Dermis blood vessel endothelial cell (primary cell): ENCODE results near the gene ROBO1. TPM values are rescaled to one million over a fixed set of nuclear protein-coding genes. Genes with fewer than 3 reads are reported as not detected.
A peak's percentile ranks its signal among the peaks of the same experiment; 100 is the strongest.

Experiments
- DNase-seq: peaks from one replicate; pipeline ENCODE4 v3.0.0; 2010
- total RNA-seq: library from RNA; depleted of rRNA; stranded (reverse); fragments of >200 nt; gene quantifications from 2 replicates; pipeline ENCODE4 v1.2.3, GENCODE V29; 2014

ROBO1 gene
- total RNA-seq, 1 donor from 2014 or later: 1.0 TPM

DNA sequence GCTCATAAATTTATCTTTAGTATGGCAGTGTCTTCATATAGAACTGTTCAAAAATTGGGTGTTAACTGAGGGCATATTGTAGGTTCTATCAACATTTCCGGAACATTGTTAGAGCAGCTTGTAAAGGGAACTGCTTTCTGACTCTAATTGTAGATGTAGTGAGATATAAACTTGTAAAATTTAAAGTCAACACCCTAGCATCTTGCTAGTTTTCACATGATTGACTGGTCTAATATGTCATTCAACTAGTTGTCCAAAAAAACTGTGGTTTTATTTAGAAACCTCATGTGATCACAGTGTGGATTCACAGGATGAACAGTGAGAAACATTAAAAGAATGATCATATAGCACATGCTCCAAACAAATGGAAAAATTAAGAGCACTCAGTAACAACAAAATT is 607.4 kb downstream of the ROBO1 start:
- DNase-seq: no peak

DNA sequence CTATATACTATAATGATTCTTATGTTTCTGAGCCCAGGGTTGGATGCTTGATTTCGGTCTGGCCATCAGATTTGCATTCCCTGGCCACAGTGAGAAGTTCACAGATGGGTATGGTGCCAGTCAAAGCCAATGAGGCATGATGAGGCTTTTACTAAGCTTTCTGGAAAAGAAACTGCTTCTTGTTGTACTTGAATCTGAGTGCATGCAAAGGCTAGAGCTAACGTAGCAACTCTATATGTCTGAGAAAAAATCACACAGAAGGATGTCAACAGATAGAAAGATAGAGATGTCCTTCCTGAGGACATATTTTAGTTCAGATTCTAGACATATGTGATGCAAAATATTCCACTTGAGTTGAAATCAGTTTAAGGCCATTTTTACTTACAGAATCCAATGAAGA is 608.1 kb downstream of the ROBO1 start:
- no peak for DNase-seq

DNA sequence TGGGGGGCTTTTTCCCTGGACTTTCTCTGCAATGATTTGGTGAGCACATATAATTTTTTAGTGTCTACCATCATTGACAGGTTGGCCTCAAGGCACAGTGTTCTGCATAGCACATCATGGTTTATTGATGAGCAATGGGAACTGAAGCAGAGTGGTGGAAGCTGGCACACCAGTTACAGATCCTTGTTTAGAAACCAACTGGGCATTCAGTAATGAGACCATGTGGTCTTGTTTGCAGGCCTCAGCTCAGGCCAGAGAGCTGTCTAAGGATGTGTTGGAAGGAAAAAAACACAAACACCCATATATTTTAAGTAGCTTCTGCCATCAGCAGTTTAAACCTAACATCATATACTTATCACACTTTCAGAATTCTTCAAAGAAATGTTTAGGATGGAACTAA is 610.6 kb downstream of the ROBO1 start:
- no peak for DNase-seq

DNA sequence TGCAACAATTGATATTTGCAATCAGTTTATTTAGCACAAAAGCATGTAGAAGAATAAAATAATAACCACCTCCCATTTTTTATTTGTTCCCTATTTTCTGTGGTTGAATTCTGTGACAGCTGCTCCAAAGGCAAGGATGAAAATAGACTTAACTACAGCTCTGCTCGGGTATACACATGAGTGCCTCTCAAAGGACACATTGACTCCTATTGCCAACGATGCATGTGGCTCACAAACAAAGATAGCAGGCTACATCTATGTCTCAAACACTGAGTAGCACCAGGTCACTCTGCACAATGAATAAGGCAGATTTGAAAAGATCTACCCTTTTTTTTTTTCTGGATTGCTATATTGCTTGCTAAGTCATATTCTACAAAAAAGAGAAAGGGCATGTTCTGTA is 612.9 kb downstream of the ROBO1 start:
- DNase-seq: no peak

DNA sequence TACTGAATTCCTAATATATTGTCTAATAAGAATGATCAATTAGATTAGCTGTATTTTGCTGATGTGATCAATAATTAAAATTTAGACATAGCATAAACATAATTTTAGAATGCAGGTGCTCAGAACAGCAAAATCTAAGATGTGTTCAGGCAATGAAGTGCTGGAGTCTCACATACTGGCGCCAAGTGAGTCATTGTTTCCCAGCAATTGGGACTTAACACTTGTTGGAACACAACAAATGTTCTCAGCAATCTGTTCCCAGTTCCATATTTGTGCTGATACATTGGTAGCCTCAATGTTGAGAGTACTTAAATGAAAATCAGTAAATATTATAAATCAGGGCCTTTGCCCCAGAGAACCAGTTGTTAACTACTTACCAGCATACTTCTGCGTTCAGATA is 619.0 kb downstream of the ROBO1 start:
- no peak for DNase-seq

DNA sequence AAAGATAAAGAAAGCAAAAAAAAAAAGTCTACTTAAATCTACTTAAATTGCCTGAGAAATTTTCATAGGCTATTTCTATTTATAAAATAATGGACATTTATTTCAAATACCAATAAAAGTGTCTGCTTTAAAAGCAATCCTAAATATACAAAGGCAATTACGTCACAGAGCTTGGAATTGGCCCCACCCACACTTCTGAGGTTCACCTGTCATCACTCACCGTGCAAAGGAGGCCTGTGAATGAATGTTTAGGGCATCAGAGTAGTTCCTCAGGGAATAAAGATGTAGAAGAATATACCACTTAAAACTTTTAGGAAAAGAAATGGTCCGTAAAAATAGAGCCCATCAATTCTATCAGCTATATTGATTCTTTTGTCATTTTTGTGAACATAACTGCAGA is 621.8 kb downstream of the ROBO1 start:
- no peak for DNase-seq

DNA sequence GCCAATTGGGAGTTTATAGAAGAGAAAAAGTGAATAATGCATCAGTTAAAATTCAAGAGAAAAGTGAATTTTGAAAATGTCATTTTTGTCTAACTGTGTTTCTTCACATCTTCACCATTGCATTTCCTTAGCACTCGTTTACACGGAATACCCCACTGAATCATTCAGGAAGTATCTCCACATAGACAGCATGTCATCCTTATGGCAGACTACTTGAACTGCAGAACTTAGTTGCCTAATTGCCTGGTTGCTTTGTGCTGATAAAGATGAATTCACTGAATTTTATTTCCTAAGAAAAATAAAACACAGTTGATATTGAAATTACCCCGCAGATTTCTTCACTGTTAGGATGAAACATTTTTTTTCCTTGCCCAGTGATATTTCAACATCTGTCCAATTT is 627.1 kb downstream of the ROBO1 start:
- no peak for DNase-seq

DNA sequence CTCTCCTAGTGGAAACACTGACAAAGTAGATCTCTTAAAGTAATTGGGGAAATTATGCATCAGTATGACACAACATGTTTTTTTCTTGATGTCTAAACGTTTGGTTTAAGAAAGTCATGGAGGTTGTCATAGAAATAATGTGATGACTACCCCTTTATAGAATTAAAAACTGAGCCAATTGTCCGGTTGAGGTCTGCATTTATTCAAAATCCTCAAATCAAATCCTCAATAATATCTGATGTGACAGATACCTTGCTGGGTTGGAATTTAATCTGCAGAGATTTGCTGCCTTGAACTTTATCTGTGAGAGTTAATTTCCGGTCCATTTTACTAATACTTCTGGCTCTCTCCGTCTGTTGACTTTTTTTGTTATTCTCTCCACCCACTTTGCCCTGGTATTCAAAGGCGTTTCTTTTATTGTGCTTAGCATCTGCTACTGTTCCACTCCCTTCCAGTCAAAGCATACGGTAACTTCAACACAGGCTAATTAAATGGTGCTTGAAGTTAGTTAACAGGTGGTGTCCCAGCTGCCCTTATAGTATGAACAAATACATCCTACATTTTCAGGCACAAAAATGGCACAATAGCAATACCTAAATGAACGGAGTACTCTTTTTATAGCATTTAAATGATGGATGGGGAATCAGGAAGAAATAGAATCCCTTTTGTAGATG is 628.3 kb downstream of the ROBO1 start:
- no peak for DNase-seq

DNA sequence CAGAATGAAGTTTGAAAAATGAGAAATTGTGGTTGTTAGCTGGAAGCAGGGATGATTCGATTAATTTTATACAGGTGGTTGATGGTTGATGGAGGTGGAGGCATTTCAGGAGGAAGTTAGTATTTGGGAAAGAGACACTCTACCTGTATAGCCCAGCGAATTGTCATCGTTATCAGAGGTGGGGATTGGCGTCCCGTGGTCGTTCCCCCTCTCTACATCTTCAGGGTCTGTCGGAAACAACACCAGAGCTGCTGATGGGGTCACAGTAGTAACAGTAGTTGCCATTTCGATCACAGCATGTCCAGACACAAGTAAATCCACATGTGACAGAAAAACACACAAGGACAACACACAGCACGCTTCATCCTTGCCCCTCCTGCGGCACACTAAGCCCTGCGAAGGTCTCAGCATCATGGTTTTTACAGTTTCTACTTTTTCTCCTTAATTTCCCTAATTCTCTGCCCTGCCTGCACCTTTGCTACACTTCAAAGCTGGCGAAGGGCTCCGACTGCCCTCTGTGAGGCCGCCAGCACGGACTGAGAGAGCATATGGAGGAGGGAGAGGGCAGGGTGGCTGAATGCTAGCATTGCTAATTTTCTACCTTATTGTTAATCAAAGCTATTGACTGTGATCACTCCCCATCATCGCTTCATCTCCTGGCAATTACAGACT is 642.3 kb downstream of the ROBO1 start:
- DNase-seq: no peak

DNA sequence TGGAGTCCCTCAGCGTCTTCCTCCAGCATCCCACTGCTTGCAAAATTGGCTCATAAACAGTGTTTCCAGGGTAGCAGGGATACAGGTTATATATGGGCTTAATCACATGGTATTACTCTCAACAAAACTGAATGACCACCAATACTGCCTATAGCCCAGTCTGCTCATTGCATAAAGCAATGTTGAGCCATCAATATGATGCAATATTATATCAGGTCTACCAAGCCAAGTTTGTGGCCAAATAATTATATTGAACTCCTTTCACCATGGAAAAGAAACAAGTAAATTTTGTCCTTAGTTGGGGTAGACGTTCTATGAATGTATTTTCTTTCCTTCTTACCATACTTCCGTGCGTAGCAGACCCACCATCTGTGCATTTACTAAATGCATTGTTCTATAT is 652.3 kb downstream of the ROBO1 start:
- no peak for DNase-seq

DNA sequence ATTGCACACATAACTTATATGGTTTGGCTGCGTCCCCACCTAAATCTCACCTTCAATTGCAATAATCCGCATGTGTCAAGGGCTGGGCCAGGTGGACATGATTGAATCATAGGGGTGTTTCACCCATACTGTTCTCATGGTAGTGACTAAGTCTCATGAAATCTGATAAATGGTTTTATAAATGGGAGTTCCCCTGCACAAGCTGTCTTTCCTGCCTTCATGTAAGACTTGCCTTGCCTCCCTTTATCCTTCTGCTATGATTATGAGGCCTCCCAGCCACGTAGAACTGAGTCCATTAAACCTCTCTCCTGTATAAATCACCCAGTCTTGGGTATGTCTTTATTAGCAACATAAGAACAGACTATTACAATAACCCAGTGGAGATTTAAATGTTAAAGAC is 653.9 kb downstream of the ROBO1 start:
- DNase-seq: no peak

DNA sequence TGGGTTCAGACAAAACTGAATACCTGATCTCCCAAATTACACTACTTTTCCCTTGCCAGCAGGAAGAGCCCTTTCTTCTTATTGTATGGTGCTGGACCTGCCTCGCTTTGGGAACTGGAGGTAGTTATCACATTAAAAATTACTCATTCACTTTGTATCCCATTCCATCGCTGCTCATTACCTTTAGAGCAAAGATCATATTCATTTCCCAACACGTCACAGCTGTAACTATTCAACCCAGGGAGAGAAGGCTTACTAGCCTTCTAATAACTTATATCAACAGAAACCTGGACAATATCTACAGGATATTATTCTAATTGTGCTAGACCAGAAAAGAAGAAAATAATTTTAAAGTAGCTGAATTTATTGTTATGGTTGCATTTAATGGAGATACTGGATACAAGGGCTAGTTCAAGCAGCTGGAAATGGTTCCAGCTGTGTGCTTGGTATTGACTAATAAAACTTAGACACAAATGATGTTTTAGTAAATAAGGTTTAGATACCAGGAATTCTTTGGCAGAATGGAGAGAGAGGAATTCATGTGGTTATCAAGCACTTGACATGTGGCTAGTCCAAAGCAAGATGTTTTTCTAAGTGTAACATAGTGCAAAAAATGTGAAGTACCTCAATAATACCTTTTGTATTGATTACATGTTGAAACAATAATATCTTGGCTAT is 656.3 kb downstream of the ROBO1 start:
- DNase-seq: no peak

DNA sequence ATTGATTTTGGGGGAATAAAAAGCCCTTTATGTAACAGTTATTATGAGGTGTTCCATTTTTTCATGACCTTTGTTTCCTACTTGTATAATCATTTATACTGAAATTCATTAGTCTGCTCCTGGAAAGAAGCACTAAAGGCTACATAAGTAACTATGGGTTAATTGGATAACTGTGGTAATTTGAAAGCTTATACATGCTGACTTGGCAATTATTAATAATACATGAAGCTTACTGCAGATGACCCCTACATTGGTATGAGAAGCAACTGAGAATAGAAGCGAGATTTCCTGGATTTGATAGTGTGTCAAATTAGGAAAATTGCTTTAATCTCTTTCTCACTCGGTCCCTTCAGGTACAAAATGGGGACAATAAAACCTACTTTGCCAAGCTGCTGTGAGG is 658.0 kb downstream of the ROBO1 start:
- DNase-seq: no peak

DNA sequence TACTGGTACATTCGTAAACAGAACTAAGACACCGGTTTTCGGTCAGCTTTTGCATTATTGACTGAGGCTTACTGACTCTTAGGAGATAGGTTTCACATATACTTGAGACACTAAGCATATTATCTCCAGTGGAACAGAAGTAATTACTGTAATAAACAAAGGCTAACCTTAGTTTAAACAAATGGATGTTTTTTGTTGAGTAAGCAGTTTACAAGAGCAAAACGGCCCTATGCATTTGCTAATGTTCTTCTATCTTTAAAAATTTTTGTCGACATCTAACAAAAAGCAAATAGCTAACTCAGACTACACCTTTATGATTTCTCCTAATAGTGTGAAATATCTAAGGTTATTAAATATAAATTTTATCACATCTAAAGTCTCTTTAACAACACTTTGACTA is 664.5 kb downstream of the ROBO1 start:
- DNase-seq: no peak

DNA sequence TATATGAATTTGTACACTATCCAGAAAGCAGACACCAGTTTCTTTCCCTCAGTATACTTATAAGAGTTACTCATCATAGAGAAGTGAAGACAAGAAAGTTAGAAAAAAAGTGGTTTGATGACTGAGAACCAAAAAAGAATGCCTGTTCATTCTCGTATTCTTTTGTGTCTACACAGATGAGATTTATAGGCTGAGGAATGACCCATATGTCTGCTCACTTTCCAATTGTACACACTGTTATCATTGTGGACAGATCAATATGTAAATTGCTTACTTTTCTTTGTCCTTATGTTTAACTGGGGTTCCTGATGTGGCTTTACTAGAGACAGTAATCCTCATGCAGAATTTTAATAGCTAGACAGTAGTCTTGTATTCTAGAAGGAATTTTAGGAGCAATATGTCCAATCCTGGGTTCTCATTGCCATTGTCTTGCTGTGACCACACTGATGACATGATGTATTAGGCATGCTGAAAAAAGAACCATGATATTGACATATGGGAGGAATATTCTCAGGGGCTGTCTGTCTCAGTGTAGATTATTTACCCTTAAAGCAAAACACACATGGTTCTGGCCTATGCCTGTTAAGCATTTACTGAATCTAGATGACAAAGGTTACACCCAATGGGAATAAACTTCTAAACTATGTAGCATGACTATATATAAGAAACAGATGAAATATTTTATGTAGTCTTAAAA is 669.7 kb downstream of the ROBO1 start:
- DNase-seq: no peak

DNA sequence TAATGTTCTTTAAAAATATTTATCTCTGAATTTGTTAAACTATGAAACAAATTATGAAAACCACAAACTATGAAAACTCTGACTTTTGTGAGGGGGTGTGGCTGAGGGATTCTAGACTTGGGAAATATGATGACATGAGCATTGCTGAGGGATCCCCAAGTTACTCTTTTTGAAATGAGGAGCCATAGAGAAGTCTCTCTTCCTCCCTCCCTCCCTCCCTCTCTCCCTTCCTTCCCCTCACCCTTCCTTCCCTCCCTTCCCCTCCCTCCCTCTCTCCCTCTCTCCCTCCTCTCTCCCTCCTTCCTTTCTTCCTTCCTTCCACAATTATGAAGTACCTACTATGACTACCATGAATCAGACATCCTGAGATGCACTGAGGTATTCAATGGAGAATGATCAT is 673.1 kb downstream of the ROBO1 start:
- no peak for DNase-seq

DNA sequence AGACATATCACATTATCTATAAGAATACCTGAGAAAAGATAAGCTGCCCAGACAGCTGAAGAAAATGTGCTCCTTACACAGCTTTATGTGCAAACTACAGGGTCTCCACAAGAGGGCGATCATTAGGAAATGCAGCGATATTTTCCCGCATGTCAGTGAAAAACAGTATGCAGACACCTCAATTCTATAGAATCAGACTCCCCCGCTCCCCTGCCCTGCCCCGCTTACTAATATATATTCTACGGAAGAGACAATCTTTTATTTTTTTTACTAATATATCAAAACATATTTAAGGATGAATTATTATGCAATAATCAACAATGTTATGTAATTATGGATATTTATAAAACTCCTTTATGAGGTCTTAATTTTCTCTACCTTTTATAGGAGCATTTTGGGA is 681.3 kb downstream of the ROBO1 start:
- DNase-seq: peak; percentile 56

DNA sequence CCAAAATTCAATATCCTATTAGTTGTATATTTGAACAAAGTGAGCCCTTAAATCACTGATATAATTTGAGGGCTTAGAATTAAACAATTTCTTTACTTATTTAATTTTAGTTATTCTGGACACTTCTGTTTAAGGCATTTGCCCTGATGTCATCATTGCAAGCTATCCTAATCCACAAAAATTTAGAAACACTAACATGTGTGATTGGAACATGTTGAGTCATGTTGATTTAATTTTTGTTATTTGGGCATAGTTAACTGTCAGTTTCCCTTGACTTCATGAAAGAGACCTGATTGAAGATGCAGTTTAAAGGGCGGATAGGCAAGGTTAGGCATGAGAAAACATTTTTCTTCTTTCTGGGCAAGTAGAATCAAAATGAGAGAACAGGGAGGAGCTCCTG is 682.6 kb downstream of the ROBO1 start:
- DNase-seq: no peak

DNA sequence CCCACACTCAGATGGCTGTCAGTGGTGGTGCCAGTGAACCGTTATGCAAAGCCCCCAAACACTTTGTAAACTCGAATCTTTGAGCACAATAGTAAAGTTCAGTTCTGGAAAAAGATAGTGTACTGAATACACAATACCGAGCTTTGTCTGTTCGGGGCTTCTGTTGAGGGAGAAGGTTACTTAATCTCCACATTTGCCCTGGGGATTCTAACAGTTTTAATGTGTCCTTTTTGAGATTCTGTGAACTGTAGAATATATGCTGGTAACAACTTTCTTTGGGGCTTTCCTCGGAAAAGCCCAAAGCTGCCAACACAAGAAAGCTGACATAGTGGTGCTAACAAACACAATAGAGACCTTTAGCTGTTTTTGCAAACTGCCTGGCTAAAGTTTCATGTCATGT is 686.5 kb downstream of the ROBO1 start:
- DNase-seq: no peak

DNA sequence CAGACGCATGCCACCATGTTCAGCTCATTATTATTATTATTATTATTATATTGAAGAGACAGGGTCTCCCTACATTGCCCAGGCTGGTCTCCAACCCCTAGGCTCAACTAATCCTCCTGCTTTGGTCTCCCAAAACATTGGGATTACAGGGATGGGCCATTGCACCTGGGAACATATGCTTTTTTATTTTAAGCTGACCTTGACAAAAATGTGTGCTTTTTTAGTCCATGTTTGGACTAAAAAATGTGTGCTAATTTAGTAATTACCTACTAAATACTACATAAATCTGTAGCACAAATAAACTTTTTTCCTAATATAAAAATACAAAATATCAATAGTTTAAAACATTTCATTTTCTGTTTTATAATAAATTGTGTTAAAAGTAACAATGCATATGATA is 693.2 kb downstream of the ROBO1 start:
- DNase-seq: no peak

DNA sequence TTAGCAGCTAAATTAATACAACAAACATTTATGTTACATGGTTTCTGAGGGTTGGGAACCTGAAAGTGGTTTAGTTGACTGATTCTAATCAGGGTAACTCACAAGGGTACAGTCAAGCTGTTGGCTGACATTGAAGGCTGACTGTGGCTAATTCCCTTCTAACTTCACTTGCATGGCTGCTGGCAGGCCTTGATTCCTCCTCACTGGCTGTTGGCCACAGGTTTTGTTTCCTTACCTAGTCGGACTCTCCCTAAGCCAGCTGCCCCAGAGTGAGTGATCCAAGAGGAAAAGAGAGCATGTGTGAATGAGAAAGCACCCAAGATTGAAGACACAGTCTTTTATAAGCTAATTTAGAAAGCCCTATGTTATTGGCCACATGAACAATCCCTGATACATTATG is 700.1 kb downstream of the ROBO1 start:
- DNase-seq: no peak

DNA sequence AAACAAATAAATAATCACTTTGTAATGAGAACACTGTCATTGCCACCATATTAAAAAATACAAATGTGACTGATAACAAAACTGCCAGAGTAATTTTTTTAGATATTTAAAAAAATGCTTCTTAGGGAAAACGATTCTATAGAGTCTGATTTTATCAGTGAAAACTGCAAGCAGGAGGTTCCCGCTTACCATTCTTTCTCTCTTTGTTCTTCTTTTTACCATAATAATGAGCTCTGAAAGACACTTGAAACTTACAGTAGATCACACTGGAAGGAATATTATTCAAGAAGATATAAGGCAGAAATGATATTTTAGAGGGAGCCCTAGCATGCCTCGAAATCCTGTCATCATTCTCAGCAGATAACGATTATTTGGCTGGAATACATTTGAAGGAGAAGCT is 701.3 kb downstream of the ROBO1 start:
- no peak for DNase-seq

DNA sequence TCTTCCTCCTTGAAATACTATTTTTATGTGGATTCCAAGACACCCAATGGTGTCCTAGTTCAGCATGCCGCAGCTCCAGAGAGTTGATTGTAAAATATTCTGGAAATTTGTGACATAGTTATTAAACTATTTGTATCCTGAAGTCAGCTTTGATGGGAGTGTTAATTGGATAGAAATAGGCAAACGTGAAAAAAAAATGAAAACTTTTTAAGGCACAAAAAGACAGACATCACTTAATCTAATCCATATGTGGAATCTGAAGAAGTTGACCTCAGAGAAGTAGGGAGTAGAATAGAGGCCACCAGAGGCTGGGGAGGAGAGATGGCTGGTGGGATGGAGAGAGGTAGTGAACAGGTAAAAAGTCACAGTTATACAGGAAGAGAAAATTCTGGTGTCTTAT is 704.2 kb downstream of the ROBO1 start:
- no peak for DNase-seq

DNA sequence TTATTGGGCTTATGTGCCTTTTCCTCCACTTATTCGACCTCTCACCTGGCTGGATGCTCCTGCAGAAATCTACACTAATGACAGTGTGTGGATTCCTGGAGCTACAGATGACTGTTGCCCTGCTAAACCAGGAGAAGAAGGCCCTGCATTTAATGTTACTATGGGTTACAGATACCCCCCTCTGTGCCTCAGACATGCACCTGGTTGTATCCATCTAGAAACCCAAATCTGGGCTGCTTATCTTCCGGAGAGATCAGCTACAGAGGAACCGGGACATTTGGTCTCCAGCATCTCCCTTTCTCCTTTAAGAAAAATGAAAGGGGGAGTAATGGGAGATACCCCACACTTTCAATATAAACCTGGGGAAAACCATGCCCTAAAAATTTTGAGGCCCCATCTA is 710.0 kb downstream of the ROBO1 start:
- no peak for DNase-seq
